PC-3 (cell line): ENCODE measurements around the gene IL1RAPL2. TPM values are rescaled to one million over a fixed set of nuclear protein-coding genes. Genes with fewer than 3 reads are reported as not detected.
"Not testable (repeated sequence)": the region's sequence is repeated elsewhere in the genome, so short reads cannot be mapped to it uniquely, and the experiment has no call there.

Experiments
- ATAC-seq: fragments of 200-7000 bp; cut with Tn5 transposase; 2 replicates; pipeline ENCODE4 v1.9.1; 2020; ENCODE audit warnings: mild to moderate bottlenecking, moderate library complexity
- BruUV-seq: library from RNA; stranded (reverse); fragments of 400-500 nt; replicated peaks from 2 replicates; lab custom pipeline; 2021; lab: Mats Ljungman, UMichigan
- CTCF ChIA-PET: fragments of 300-600 bp; sonication (Branson Sonifier 250); formaldehyde crosslinking; loops from one replicate; lab custom pipeline; 2022; ENCODE audit warnings: antibody characterized with exemption; lab: Charles Lee
- POLR2A ChIA-PET: fragments of 300-600 bp; sonication (Branson Sonifier 250); formaldehyde crosslinking; loops from one replicate; lab custom pipeline; 2022; ENCODE audit warnings: antibody characterized with exemption; ENCODE audit not compliant: unreplicated experiment; lab: Charles Lee
- DNase-seq: peaks from one replicate; pipeline ENCODE4 v3.0.0-alpha.2; 2015
- H2AFZ ChIP-seq: fragments of 300-600 bp; sonication (generic); 2 replicates; pipeline ENCODE4 v1.6.0; 2016; ENCODE audit warnings: antibody characterized with exemption, low read length
- H3F3A ChIP-seq: fragments of 300-600 bp; sonication (generic); one replicate; pipeline ENCODE4 v1.6.0; 2017; ENCODE audit warnings: antibody characterized with exemption, low read length, control low read depth, mild to moderate bottlenecking; ENCODE audit not compliant: unreplicated experiment
- H3K27ac ChIP-seq: fragments of 300-600 bp; sonication (generic); 2 replicates; pipeline ENCODE4 v1.5.1; 2016; ENCODE audit warnings: mild to moderate bottlenecking, low read length
- H3K27me3 ChIP-seq: fragments of 300-600 bp; sonication (generic); 2 replicates; pipeline ENCODE4 v1.6.1; 2016; ENCODE audit warnings: low read length, mixed read lengths
- H3K36me3 ChIP-seq: fragments of 300-600 bp; sonication (generic); 2 replicates; pipeline ENCODE4 v1.6.1; 2016; ENCODE audit warnings: low read depth, mixed run types, low read length, mixed read lengths
- H3K4me1 ChIP-seq: fragments of 300-600 bp; sonication (generic); 2 replicates; pipeline ENCODE4 v1.5.1; 2016; ENCODE audit warnings: low read length; ENCODE audit not compliant: insufficient read depth
- H3K4me2 ChIP-seq: fragments of 300-600 bp; sonication (generic); 2 replicates; pipeline ENCODE4 v1.6.0; 2016; ENCODE audit warnings: low read length
- H3K4me3 ChIP-seq: fragments of 300-600 bp; sonication (generic); 2 replicates; pipeline ENCODE4 v1.5.1; 2016; ENCODE audit warnings: mild to moderate bottlenecking, low read length, mixed read lengths
- H3K79me2 ChIP-seq: fragments of 300-600 bp; sonication (generic); 2 replicates; pipeline ENCODE4 v1.6.1; 2017; ENCODE audit warnings: low read length, mixed read lengths
- H3K9ac ChIP-seq: fragments of 300-600 bp; sonication (generic); 2 replicates; pipeline ENCODE4 v1.6.0; 2016; ENCODE audit warnings: mild to moderate bottlenecking, low read length
- H3K9me2 ChIP-seq: fragments of 300-600 bp; sonication (generic); replicated peaks from 2 replicates; pipeline ENCODE4 v1.6.1; 2016; ENCODE audit warnings: mixed run types, low read length, mixed read lengths
- H3K9me3 ChIP-seq: fragments of 300-600 bp; sonication (generic); 2 replicates; pipeline ENCODE4 v1.6.1; 2016; ENCODE audit warnings: low read length, mixed read lengths
- H4K20me1 ChIP-seq: fragments of 300-600 bp; sonication (generic); 2 replicates; pipeline ENCODE4 v1.6.1; 2016; ENCODE audit warnings: low read length, mixed read lengths
- CTCF ChIP-seq: fragments of 300-600 bp; sonication (generic); conservative IDR thresholded peaks from 2 replicates; pipeline ENCODE4 v1.5.1; 2017; ENCODE audit warnings: antibody characterized with exemption, low read depth, mild to moderate bottlenecking, low read length
- EZH2 ChIP-seq: fragments of 300-600 bp; sonication (generic); IDR thresholded peaks from one replicate; pipeline ENCODE4 v1.6.1; 2017; ENCODE audit warnings: antibody characterized with exemption, mild to moderate bottlenecking, low read length; ENCODE audit not compliant: unreplicated experiment
- EZH2phosphoT487 ChIP-seq: fragments of 300-600 bp; sonication (generic); IDR thresholded peaks from 2 replicates; pipeline ENCODE4 v1.6.1; 2018; ENCODE audit warnings: mild to moderate bottlenecking, antibody characterized with exemption, low read length, borderline replicate concordance
- intact Hi-C: fragments of 100-400 bp; cut with micrococcal nuclease; formaldehyde crosslinking; loops from 2 replicates; pipeline ENCODE4 v1.9.0; 2023
- total RNA-seq: library from RNA; depleted of rRNA; stranded (reverse); fragments of >200 nt; gene quantifications from 2 replicates; pipeline ENCODE4 v1.2.3, GENCODE V29; 2014

Gene IL1RAPL2
- total RNA-seq, 1 experiment from 2014 or later = 0.62 TPM

- H3K4me2 ChIP-seq = no peak overlapping the region
Observed at GRCh38 chrX:105228602-105229001, 662.6 kb downstream of the IL1RAPL2 start.

GRCh38 chrX:105229146-105229545 lies 663.1 kb downstream of the IL1RAPL2 start:
- H3K9me2 ChIP-seq = no peaks in the 10 kb centered on the region
- DNase-seq (no peak), ATAC-seq (no peak)
- H3K9me3 ChIP-seq = no peaks in the 10 kb centered on the region
- H2AFZ ChIP-seq = no peak overlapping the region
- H3K27ac ChIP-seq = no peak overlapping the region
- CTCF ChIA-PET = no interaction called here
- H3K27me3 ChIP-seq = no peaks in the 10 kb centered on the region
- no peaks in the 10 kb centered on the region for H3K79me2 ChIP-seq
- no peak overlapping the region for H3K4me2 ChIP-seq
- H3K36me3 ChIP-seq = no peaks in the 10 kb centered on the region
- no peak overlapping the region for H3K4me3 ChIP-seq
- no peak overlapping the region for H3K9ac ChIP-seq
- H4K20me1 ChIP-seq = no peaks in the 10 kb centered on the region
- intact Hi-C loops = no loop called here
- no peaks in the 10 kb centered on the region for H3F3A ChIP-seq
- no peaks in the 10 kb centered on the region for H3K4me1 ChIP-seq
- TF ChIP-seq CTCF (no peak), EZH2phosphoT487 (no peak), EZH2 (no peak)
- POLR2A ChIA-PET = no interaction called here
- BruUV-seq = no TSS peak

More at GRCh38 chrX:105228602-105229001, 662.6 kb downstream of the IL1RAPL2 start:
- Histone ChIP-seq H3K27me3 (no peaks in the 10 kb centered on the region), H3K36me3 (no peaks in the 10 kb centered on the region), H3K27ac (no peak overlapping the region), H3K4me1 (no peaks in the 10 kb centered on the region), H2AFZ (no peak overlapping the region), H3K9me2 (no peaks in the 10 kb centered on the region), H3K9ac (no peak overlapping the region), H3K4me3 (no peak overlapping the region), H3K79me2 (no peaks in the 10 kb centered on the region), H3F3A (no peaks in the 10 kb centered on the region), H3K9me3 (no peaks in the 10 kb centered on the region), H4K20me1 (no peaks in the 10 kb centered on the region)
- BruUV-seq = no TSS peak
- DNase-seq (no peak), ATAC-seq (no peak)
- CTCF ChIA-PET = no interaction called here
- intact Hi-C loops = no loop called here
- TF ChIP-seq CTCF (no peak), EZH2phosphoT487 (no peak), EZH2 (no peak)
- POLR2A ChIA-PET = no interaction called here

GRCh38 chrX:105237407-105237806 lies 671.4 kb downstream of the IL1RAPL2 start:
- H3F3A ChIP-seq, H2AFZ ChIP-seq, H3K9ac ChIP-seq, BruUV-seq, H3K36me3 ChIP-seq, H3K9me3 ChIP-seq, H3K4me1 ChIP-seq, H3K27ac ChIP-seq, CTCF ChIA-PET, H3K4me2 ChIP-seq, H3K27me3 ChIP-seq, H4K20me1 ChIP-seq, H3K9me2 ChIP-seq, DNase-seq, H3K4me3 ChIP-seq, intact Hi-C loops, ATAC-seq, H3K79me2 ChIP-seq, POLR2A ChIA-PET: not testable (repeated sequence)
